IMR-90 (cell line): ENCODE measurements around the gene ZC2HC1C. TPM values are rescaled to one million over a fixed set of nuclear protein-coding genes. Genes with fewer than 3 reads are reported as not detected.

Experiments
- ATAC-seq: fragments of 200-7000 bp; cut with Tn5 transposase; 2 replicates; pipeline ENCODE4 v1.9.1; 2020; ENCODE audit warnings: low read depth, mild to moderate bottlenecking, moderate library complexity
- BruUV-seq: library from RNA; stranded (reverse); fragments of 400-500 nt; replicated peaks from 2 replicates; lab custom pipeline; 2021; lab: Mats Ljungman, UMichigan
- CTCF ChIA-PET: fragments of 300-600 bp; formaldehyde crosslinking; extraction: SDS; loops from one replicate; lab custom pipeline; 2021; ENCODE audit warnings: antibody characterized with exemption; lab: Yijun Ruan, JAX
- POLR2A ChIA-PET: fragments of 300-600 bp; sonication (Branson Sonifier 250); formaldehyde crosslinking; loops from one replicate; lab custom pipeline; 2022; ENCODE audit warnings: antibody characterized with exemption; ENCODE audit not compliant: unreplicated experiment; lab: Charles Lee
- DNase-seq: peaks from one replicate; pipeline ENCODE4 v3.0.0; 2013
- H2AFZ ChIP-seq: replicated peaks from 2 replicates; pipeline ENCODE3; 2013; ENCODE audit warnings: low read length, mild to moderate bottlenecking; ENCODE audit not compliant: poor library complexity
- H2AK5ac ChIP-seq: 2 replicates; pipeline ENCODE4 v1.6.1; 2013; ENCODE audit warnings: low read depth, low read length, inconsistent platforms
- H2AK9ac ChIP-seq: replicated peaks from 2 replicates; pipeline ENCODE3; 2013; ENCODE audit warnings: mild to moderate bottlenecking, low read depth, low read length, moderate library complexity; ENCODE audit not compliant: poor library complexity
- H2BK120ac ChIP-seq: 2 replicates; pipeline ENCODE4 v1.6.1; 2013; ENCODE audit warnings: low read depth, low read length, inconsistent platforms
- H2BK15ac ChIP-seq: 3 replicates; pipeline ENCODE4 v1.6.1; 2013; ENCODE audit warnings: low read depth, low read length, inconsistent platforms
- H2BK20ac ChIP-seq: 2 replicates; pipeline ENCODE4 v1.6.1; 2013; ENCODE audit warnings: low read depth, mild to moderate bottlenecking, inconsistent platforms, low read length, moderate library complexity
- H2BK5ac ChIP-seq: 2 replicates; pipeline ENCODE4 v1.6.1; 2013; ENCODE audit warnings: mild to moderate bottlenecking, low read depth, low read length, inconsistent platforms; ENCODE audit not compliant: poor library complexity, severe bottlenecking
- H3K14ac ChIP-seq: replicated peaks from 2 replicates; pipeline ENCODE4 v1.6.1; 2013; ENCODE audit warnings: low read depth, low read length, inconsistent platforms
- H3K18ac ChIP-seq: 2 replicates; pipeline ENCODE4 v1.6.1; 2013; ENCODE audit warnings: low read depth, low read length, control low read depth
- H3K23ac ChIP-seq: 2 replicates; pipeline ENCODE4 v1.6.1; 2013; ENCODE audit warnings: low read depth, low read length, inconsistent platforms
- H3K27ac ChIP-seq: 2 replicates; pipeline ENCODE4 v1.5.1; 2013; ENCODE audit warnings: mild to moderate bottlenecking, control low read depth, low read length; ENCODE audit not compliant: insufficient read depth
- H3K27me3 ChIP-seq: 2 replicates; pipeline ENCODE4 v1.6.1; 2013; ENCODE audit warnings: low read length; ENCODE audit not compliant: control insufficient read depth, insufficient read depth
- H3K36me3 ChIP-seq: 2 replicates; pipeline ENCODE4 v1.6.1; 2013; ENCODE audit warnings: low read length, mixed read lengths; ENCODE audit not compliant: control insufficient read depth, insufficient read depth
- H3K4ac ChIP-seq: 2 replicates; pipeline ENCODE4 v1.6.1; 2013; ENCODE audit warnings: low read depth, low read length, inconsistent platforms
- H3K4me1 ChIP-seq: 2 replicates; pipeline ENCODE4 v1.6.1; 2013; ENCODE audit warnings: low read length, mixed read lengths; ENCODE audit not compliant: control insufficient read depth, insufficient read depth
- H3K4me2 ChIP-seq: 2 replicates; pipeline ENCODE4 v1.6.1; 2013; ENCODE audit warnings: low read depth, mild to moderate bottlenecking, control low read depth, low read length, moderate library complexity
- H3K4me3 ChIP-seq: 2 replicates; pipeline ENCODE4 v1.5.1; 2013; ENCODE audit warnings: low read depth, mild to moderate bottlenecking, control low read depth, low read length, moderate library complexity; ENCODE audit not compliant: insufficient read depth
- H3K56ac ChIP-seq: 2 replicates; pipeline ENCODE4 v1.6.1; 2013; ENCODE audit warnings: low read length, inconsistent platforms; ENCODE audit not compliant: insufficient read depth; ENCODE audit errors: extremely low read depth
- H3K79me1 ChIP-seq, 2 experiments: 2 replicates each; pipeline ENCODE4 v1.6.1; 2013; ENCODE audit warnings: low read length in 2 of 2, inconsistent platforms in 1 of 2, low read depth in 1 of 2
- H3K9ac ChIP-seq: 2 replicates; pipeline ENCODE4 v1.6.1; 2013; ENCODE audit warnings: low read depth, low read length, control low read depth
- H3K9me1 ChIP-seq: 2 replicates; pipeline ENCODE4 v1.6.1; 2013; ENCODE audit warnings: low read length, inconsistent platforms; ENCODE audit not compliant: insufficient read depth
- H3K9me3 ChIP-seq: 2 replicates; pipeline ENCODE4 v1.6.1; 2013; ENCODE audit warnings: low read length; ENCODE audit not compliant: control insufficient read depth, insufficient read depth
- H4K20me1 ChIP-seq: 2 replicates; pipeline ENCODE4 v1.6.1; 2013; ENCODE audit warnings: low read length, inconsistent platforms; ENCODE audit not compliant: insufficient read depth
- H4K5ac ChIP-seq: 2 replicates; pipeline ENCODE4 v1.6.1; 2013; ENCODE audit warnings: mild to moderate bottlenecking, low read depth, low read length, control low read depth
- H4K8ac ChIP-seq, 2 experiments: 2 replicates each; pipeline ENCODE4 v1.6.1; 2013; ENCODE audit warnings: low read depth in 2 of 2, low read length in 2 of 2, control low read depth in 1 of 2, inconsistent platforms in 1 of 2
- H4K91ac ChIP-seq: 2 replicates; pipeline ENCODE4 v1.6.1; 2013; ENCODE audit warnings: low read depth, low read length, inconsistent platforms; ENCODE audit not compliant: insufficient read depth
- BHLHE40 ChIP-seq: fragments of 150-350 bp; IDR thresholded peaks from 2 replicates; pipeline ENCODE4 v1.6.1; 2016; ENCODE audit warnings: mild to moderate bottlenecking, low read depth, low read length
- MAFK ChIP-seq: IDR thresholded peaks from 2 replicates; pipeline ENCODE4 v1.6.1; 2012; ENCODE audit warnings: low read depth, low read length, improper control_type of control experiment
- MAZ ChIP-seq: IDR thresholded peaks from 2 replicates; pipeline ENCODE4 v1.6.1; 2012; ENCODE audit warnings: low read depth, mild to moderate bottlenecking, low read length, improper control_type of control experiment, moderate library complexity, borderline replicate concordance
- MXI1 ChIP-seq: IDR thresholded peaks from 2 replicates; pipeline ENCODE4 v1.6.1; 2012; ENCODE audit warnings: low read depth, mild to moderate bottlenecking, low read length, moderate library complexity, borderline replicate concordance
- NFE2L2 ChIP-seq: fragments of 150-350 bp; IDR thresholded peaks from 2 replicates; pipeline ENCODE4 v1.6.1; 2016; ENCODE audit warnings: low read depth, mild to moderate bottlenecking, low read length
- POLR2A ChIP-seq: IDR thresholded peaks from 2 replicates; pipeline ENCODE4 v1.6.1; 2012; ENCODE audit warnings: mild to moderate bottlenecking, low read depth, low read length
- RCOR1 ChIP-seq: IDR thresholded peaks from 2 replicates; pipeline ENCODE4 v1.6.1; 2012; ENCODE audit warnings: mild to moderate bottlenecking, low read length, improper control_type of control experiment; ENCODE audit not compliant: insufficient replicate concordance
- RFX5 ChIP-seq: IDR thresholded peaks from 2 replicates; pipeline ENCODE4 v1.8.0; 2012; ENCODE audit warnings: low read depth, mild to moderate bottlenecking, low read length, moderate library complexity
- SMC3 ChIP-seq: fragments of 150-350 bp; IDR thresholded peaks from 2 replicates; pipeline ENCODE4 v1.6.1; 2016; ENCODE audit warnings: low read depth, mild to moderate bottlenecking, antibody characterized with exemption, low read length, moderate library complexity
- USF2 ChIP-seq: fragments of 150-350 bp; IDR thresholded peaks from 2 replicates; pipeline ENCODE4 v1.6.1; 2017; ENCODE audit warnings: mild to moderate bottlenecking, antibody characterized with exemption, low read length, low read depth
- WGBS, 2 experiments: methylation state at CpG; one replicate each; pipeline versions ENCODE4 v1.1.5 to v1.1.7; 2013; ENCODE audit warnings: missing lambda C conversion rate in 2 of 2; ENCODE audit not compliant: insufficient read length in 1 of 2; ENCODE audit errors: extremely low coverage in 2 of 2; 5-methylcytosine and 5-hydroxymethylcytosine counted together
- dilution Hi-C: fragments of 300-500 bp; cut with HindIII; formaldehyde crosslinking; loops from one replicate; pipeline ENCODE4 v1.14.3; 2018; ENCODE audit warnings: low sequenced_read_pairs; ENCODE audit not compliant: unreplicated experiment
- in situ Hi-C: fragments of 300-500 bp; cut with MboI; formaldehyde crosslinking; loops from 3 replicates; pipeline ENCODE4 v1.14.3; 2019; ENCODE audit warnings: low sequenced_read_pairs, inconsistent platforms, mixed read lengths
- intact Hi-C: fragments of 100-400 bp; cut with micrococcal nuclease; formaldehyde crosslinking; loops from 2 replicates; pipeline ENCODE4 v1.10.0; 2022
- polyA plus RNA-seq, 3 experiments: library from polyadenylated mRNA; depleted of rRNA; stranded (reverse); fragments of >200 nt; gene quantifications; 2 replicates each; pipeline ENCODE4 v1.2.3, GENCODE V29; 2012; ENCODE audit warnings: low replicate concordance in 1 of 3
- total RNA-seq: library from RNA; depleted of rRNA; stranded (reverse); fragments of >200 nt; gene quantifications from 2 replicates; pipeline ENCODE4 v1.2.3, GENCODE V29; 2012
- TF ChIP-seq, protein P1 (sequence below): fragments of 150-350 bp; IDR thresholded peaks from 2 replicates; pipeline ENCODE4 v1.6.1; 2016; ENCODE audit warnings: low read depth, mild to moderate bottlenecking, low read length, moderate library complexity, borderline replicate concordance
- TF ChIP-seq, protein P2 (sequence below): conservative IDR thresholded peaks from 2 replicates; pipeline ENCODE4 v1.5.1; 2012; ENCODE audit warnings: mild to moderate bottlenecking, low read depth, low read length, improper control_type of control experiment

ZC2HC1C gene
- total and polyA plus RNA-seq, 2 of the 4 experiments (the other 2 are of a cell fraction), result 0.15 to 0.54 TPM

DNA sequence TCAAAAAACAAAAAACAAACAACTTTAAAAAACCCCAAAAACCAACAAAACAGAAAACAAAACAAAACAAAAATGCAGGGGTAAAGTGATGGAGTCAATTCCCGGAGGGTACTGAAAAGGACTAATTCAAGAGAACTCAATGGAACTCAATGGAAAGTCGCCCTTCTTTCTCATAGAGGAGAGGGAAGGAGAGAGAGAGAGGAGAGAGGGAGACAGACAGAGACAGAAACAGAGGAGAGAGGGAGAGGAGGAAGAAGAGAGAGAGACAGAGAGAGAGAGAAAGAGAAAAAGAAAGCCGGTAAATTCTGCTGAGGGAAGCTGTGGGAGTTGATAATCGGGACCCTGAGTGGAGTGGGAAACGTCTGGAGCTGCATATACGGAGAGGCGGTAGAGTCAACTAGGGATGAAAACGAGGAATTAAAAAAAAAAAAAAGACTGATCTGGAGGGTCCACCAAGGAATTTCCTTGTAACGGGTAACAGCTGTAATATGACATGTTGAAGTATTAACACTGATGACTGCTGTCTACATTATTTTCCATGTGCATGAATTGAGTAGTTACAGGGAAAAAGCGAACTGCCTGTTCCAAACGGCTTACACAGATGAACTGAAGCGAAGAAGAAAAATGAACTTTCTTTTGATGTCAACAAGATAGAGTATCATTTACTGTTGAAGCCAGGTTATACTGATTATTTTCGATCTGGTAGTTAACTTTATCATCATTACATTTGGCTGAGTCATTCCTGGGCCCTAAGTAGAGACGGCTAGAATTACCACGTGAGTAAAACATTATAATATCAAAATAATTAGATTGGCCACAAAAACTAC, 934 bp upstream of the ZC2HC1C start:
- CTCF ChIA-PET, result interaction anchor here (0.6 to 0.7 kb wide), 2 partner anchors 17 to 528 kb away, joined by 3 to 4 read pairs; partner anchors contain the start of gene MLH3
- WGBS, 2 experiments, result 13% methylated on average over 5 of the region's 15 CpGs; no CpG with 5 or more reads in 1 of the 2 experiments
- peak overlapping the region; percentile 44; the same call in 1 of the 2 replicates for H4K91ac ChIP-seq
- peak overlapping the region; percentile 89 for H2AFZ ChIP-seq
- intact Hi-C loops, result loop anchor here (5.0 kb wide), 1 partner anchor 126 kb away; no protein-coding TSS in a partner anchor
- H3K9me3 ChIP-seq, result no peaks in the 10 kb centered on the region
- H2BK120ac ChIP-seq, result peak overlapping the region; percentile 83
- no peak overlapping the region for H2AK9ac ChIP-seq
- peak overlapping the region; percentile 65; the same call in 1 of the 2 replicates for H3K56ac ChIP-seq
- peak overlapping the region; percentile 39; the same call in 1 of the 3 replicates for H2BK15ac ChIP-seq
- peak overlapping the region; percentile 82 for H3K4me2 ChIP-seq
- H3K9ac ChIP-seq, result peak overlapping the region; percentile 46; the same call in 1 of the 2 replicates
- peak; percentile 75 for DNase-seq
- H3K36me3 ChIP-seq, result no peaks in the 10 kb centered on the region
- peak overlapping the region; percentile 52 for H3K4me3 ChIP-seq
- peak; percentile 44 for ATAC-seq
- peak overlapping the region; percentile 50; the same call in 1 of the 2 replicates for H2BK20ac ChIP-seq
- peaks cover 2 to 13% of the 10 kb centered on the region in 2 experiments; a peak in 3 of 4 replicates for H3K79me1 ChIP-seq
- in situ Hi-C loops, result no loop called here
- H4K5ac ChIP-seq, result peak overlapping the region; percentile 12; the same call in 1 of the 2 replicates
- H2BK5ac ChIP-seq, result peak overlapping the region; percentile 51
- H4K8ac ChIP-seq, result peak overlapping the region; percentile 18 to 86
- peak overlapping the region; percentile 55; the same call in 1 of the 2 replicates for H3K18ac ChIP-seq
- POLR2A ChIA-PET, result interaction anchor here (0.5 to 0.8 kb wide), 2 partner anchors 11 to 127 kb away, joined by 3 read pairs; no protein-coding TSS in a partner anchor
- H3K4me1 ChIP-seq, result peaks cover 2% of the 10 kb centered on the region; the same call in 1 of the 2 replicates
- peak overlapping the region; percentile 77 for H3K27ac ChIP-seq
- peak overlapping the region; percentile 49; the same call in 1 of the 2 replicates for H3K4ac ChIP-seq
- H3K23ac ChIP-seq, result peak overlapping the region; percentile 88
- dilution Hi-C loops, result no loop called here
- H3K9me1 ChIP-seq, result peaks cover 3% of the 10 kb centered on the region; the same call in 1 of the 2 replicates
- BruUV-seq, result no TSS peak
- H2AK5ac ChIP-seq, result 0 out of 2 replicates have a peak overlapping the region, but pooled peaks have one; percentile 30
- H3K27me3 ChIP-seq, result no peaks in the 10 kb centered on the region
- H3K14ac ChIP-seq, result peak overlapping the region; percentile 55
- H4K20me1 ChIP-seq, result no peaks in the 10 kb centered on the region
- TF ChIP-seq BHLHE40 (no peak), MAFK (peak; percentile 9; the same call in 1 of the 2 replicates), MXI1 (no peak), RCOR1 (no peak), RFX5 (no peak), NFE2L2 (peak; percentile 82), USF2 (no peak), SMC3 (no peak), POLR2A (no peak), MAZ (no peak)
- TF ChIP-seq, protein P1, sequence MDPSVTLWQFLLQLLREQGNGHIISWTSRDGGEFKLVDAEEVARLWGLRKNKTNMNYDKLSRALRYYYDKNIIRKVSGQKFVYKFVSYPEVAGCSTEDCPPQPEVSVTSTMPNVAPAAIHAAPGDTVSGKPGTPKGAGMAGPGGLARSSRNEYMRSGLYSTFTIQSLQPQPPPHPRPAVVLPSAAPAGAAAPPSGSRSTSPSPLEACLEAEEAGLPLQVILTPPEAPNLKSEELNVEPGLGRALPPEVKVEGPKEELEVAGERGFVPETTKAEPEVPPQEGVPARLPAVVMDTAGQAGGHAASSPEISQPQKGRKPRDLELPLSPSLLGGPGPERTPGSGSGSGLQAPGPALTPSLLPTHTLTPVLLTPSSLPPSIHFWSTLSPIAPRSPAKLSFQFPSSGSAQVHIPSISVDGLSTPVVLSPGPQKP, result no peak
- TF ChIP-seq, protein P2, sequence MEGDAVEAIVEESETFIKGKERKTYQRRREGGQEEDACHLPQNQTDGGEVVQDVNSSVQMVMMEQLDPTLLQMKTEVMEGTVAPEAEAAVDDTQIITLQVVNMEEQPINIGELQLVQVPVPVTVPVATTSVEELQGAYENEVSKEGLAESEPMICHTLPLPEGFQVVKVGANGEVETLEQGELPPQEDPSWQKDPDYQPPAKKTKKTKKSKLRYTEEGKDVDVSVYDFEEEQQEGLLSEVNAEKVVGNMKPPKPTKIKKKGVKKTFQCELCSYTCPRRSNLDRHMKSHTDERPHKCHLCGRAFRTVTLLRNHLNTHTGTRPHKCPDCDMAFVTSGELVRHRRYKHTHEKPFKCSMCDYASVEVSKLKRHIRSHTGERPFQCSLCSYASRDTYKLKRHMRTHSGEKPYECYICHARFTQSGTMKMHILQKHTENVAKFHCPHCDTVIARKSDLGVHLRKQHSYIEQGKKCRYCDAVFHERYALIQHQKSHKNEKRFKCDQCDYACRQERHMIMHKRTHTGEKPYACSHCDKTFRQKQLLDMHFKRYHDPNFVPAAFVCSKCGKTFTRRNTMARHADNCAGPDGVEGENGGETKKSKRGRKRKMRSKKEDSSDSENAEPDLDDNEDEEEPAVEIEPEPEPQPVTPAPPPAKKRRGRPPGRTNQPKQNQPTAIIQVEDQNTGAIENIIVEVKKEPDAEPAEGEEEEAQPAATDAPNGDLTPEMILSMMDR, result no peak
